ENCODE measurements around the gene ADK. TPM values are rescaled to one million over a fixed set of nuclear protein-coding genes. Genes with fewer than 3 reads are reported as not detected.

Gene ADK
- total RNA-seq, 2 experiments from 2014 or later, result 56.5 to 57.4 TPM

DNA sequence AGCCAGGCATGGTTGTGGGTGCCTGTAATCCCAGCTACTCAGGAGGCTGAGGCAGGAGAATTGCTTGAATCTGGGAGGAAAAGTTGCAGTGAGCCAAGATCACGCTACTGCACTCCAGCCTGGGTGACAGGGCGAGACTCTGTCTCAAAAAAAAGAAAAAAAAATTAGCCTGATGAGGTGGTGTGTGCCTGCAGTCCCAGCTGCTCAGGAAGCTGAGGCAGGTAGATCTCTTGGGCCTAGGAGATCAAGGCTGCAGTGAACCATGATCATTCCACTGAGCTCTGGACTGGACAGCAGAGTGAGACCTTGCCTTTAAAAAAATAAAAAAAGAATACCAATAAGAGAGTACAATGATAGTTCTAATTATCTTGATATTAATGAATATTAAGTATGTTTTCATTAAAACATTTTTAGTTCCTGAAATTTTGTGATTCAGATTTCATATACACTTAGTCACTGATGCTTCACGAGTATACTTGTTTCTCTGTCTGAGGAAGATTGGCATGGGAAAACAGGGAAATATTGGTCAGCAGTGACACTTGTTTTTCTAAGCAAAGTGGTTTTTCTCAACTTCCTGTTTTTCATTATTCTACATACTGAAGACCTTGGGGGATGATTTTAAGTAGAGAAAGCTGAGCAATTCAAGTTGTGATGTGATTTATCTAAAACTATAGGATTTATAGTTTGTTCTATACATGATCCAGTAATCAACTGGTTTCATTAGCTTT lies 76.8 kb downstream of the ADK start:
- Mint-ChIP-seq H3K9me3 (no peaks in the 10 kb centered on the region), H3K4me1 (peaks cover 22% of the 10 kb centered on the region), H3K4me3 (peak overlapping the region; percentile 52), H3K36me3 (peaks cover 10% of the 10 kb centered on the region), H3K27me3 (no peaks in the 10 kb centered on the region), H3K27ac (peak overlapping the region; percentile 84)
- DNase-seq, result no peak

DNA sequence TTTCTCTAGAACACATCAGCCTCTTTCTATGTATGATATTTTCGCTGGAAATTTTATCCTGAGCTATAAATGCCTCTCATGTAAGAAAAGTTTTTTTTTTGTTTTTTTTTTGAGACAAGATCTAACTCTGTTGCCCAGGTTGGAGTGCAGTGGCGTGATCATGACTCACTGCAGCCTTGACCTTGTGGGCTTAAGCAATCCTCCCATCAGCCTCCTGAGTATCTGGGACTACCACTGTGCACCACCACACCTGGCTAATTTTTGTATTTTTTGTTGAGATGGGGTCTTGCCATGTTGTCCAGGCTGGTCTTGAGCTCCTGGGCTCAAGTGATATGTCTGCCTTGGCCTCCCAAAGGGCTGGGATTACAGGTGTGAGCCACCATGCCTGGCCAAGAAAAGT lies 80.4 kb downstream of the ADK start:
- Mint-ChIP-seq H3K27me3 (no peaks in the 10 kb centered on the region), H3K27ac (no peak overlapping the region), H3K4me1 (peaks cover 9% of the 10 kb centered on the region)

DNA sequence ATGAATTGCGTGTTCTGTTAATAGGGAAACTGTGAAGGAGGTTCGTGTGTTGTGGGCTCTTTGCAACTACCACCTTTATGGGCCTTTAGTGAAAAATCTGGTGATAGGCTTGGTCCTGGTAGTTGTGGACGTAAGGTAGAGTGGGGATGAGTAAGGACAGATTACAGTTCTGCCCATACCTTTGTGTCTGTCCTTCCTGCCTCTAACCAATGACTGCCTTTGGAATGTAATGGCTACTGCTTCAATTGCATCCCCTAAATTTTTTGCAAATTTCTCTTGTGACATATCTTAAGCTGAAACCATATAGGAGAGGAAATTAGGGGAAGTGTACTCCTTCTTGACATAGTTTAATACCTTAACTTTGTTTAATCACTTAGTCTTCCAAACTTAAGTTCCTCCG lies 82.3 kb downstream of the ADK start:
- no peak overlapping the region for H3K27ac Mint-ChIP-seq
- no peaks in the 10 kb centered on the region for H3K9me3 Mint-ChIP-seq
- no peaks in the 10 kb centered on the region for H3K36me3 Mint-ChIP-seq
- H3K4me3 Mint-ChIP-seq, result no peak overlapping the region
- H3K27me3 Mint-ChIP-seq, result no peaks in the 10 kb centered on the region
- peaks cover 2% of the 10 kb centered on the region for H3K4me1 Mint-ChIP-seq
- DNase-seq, result no peak

More for the DNA sequence above, 80.4 kb downstream of the ADK start:
- Mint-ChIP-seq H3K36me3 (peaks cover 2% of the 10 kb centered on the region), H3K9me3 (no peaks in the 10 kb centered on the region), H3K4me3 (no peak overlapping the region)
- no peak for DNase-seq

DNA sequence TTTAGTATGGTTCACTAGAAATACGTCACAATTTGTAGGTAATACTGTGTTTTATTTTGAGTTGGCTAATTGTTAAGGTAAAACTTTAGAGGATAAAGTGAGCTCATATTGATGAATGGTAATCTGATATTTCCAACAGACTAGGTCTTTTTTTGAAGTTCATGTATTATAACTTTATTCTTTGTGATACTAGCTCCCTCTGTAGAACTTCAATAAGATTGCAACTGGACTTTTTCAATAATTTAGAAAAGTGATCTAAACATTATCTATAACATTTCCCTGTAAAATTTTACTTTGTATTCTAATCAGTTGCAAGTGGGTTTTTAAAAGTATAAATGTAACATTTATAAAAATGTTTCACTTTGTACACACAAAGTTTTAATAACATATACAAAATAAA lies 83.5 kb downstream of the ADK start:
- Mint-ChIP-seq H3K9me3 (no peaks in the 10 kb centered on the region), H3K4me3 (no peak overlapping the region), H3K4me1 (peaks cover 2% of the 10 kb centered on the region), H3K27ac (no peak overlapping the region), H3K27me3 (no peaks in the 10 kb centered on the region), H3K36me3 (no peaks in the 10 kb centered on the region)
- DNase-seq, result no peak

DNA sequence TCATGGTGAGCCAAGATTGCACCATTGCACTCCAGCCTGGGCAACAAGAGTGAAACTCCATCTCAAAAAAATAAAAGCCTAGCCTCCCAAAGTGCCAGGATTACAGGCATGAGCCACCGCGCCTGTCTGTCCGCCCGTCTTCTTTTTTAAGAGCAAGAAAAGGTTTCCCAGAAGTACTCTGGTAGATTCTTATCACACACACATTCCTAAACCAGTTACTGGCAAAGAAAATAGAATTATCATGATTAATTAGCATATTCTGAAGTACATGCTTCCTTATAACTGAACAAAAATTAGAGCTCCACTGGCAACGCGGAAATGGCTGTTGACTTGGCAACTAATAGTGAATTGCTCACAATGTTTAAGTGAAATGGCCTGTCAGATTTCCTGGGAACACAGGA lies 87.0 kb downstream of the ADK start:
- H3K4me1 Mint-ChIP-seq, result peaks cover 5% of the 10 kb centered on the region
- no peaks in the 10 kb centered on the region for H3K27me3 Mint-ChIP-seq
- no peak for DNase-seq
- no peaks in the 10 kb centered on the region for H3K9me3 Mint-ChIP-seq
- H3K27ac Mint-ChIP-seq, result no peak overlapping the region
- no peak overlapping the region for H3K4me3 Mint-ChIP-seq
- H3K36me3 Mint-ChIP-seq, result no peaks in the 10 kb centered on the region

DNA sequence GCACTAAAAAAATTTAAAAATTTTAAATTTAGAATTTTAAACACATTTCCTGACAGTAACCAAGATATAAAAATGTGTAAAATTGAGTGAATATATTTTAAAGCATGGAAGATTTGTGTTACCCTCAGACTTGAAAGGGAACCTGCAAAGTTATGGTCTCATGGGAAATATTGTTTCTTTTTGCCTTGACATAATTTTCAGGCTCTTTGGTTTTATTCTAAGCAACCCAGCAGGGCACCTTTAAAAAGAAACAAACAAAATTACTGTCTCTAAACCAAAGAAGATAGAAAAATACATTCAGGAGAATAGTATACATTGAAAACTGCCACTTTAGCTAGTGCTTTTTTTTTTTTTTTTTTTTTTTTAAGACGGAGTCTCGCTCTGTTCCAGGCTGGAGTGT lies 87.5 kb downstream of the ADK start:
- H3K27ac Mint-ChIP-seq, result no peak overlapping the region
- no peak overlapping the region for H3K4me3 Mint-ChIP-seq
- no peaks in the 10 kb centered on the region for H3K9me3 Mint-ChIP-seq
- no peaks in the 10 kb centered on the region for H3K36me3 Mint-ChIP-seq
- H3K27me3 Mint-ChIP-seq, result no peaks in the 10 kb centered on the region
- no peak for DNase-seq
- H3K4me1 Mint-ChIP-seq, result peaks cover 5% of the 10 kb centered on the region

DNA sequence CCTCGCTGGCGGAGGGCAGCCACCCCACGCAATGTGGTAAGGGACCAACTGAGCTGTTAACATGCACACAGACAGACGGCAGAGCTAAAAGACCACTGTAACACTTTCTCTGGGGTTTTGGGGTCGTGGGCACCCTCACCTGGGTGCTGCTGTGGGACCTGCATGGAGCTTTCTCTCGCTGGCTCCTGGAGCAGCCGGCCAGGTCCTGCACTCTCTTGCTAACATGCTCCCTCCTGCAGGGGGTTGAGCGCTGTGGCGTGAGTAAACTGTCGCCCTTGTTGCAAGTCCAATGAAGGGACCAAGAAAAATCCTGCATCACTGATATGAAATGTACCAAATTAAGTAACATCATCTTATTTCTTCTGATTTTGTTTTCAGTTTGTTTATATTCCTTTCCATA lies 92.0 kb downstream of the ADK start:
- no peaks in the 10 kb centered on the region for H3K27me3 Mint-ChIP-seq
- H3K4me1 Mint-ChIP-seq, result peaks cover 3% of the 10 kb centered on the region
- H3K4me3 Mint-ChIP-seq, result no peak overlapping the region
- H3K36me3 Mint-ChIP-seq, result no peaks in the 10 kb centered on the region
- H3K9me3 Mint-ChIP-seq, result no peaks in the 10 kb centered on the region
- H3K27ac Mint-ChIP-seq, result no peak overlapping the region
- DNase-seq, result no peak

DNA sequence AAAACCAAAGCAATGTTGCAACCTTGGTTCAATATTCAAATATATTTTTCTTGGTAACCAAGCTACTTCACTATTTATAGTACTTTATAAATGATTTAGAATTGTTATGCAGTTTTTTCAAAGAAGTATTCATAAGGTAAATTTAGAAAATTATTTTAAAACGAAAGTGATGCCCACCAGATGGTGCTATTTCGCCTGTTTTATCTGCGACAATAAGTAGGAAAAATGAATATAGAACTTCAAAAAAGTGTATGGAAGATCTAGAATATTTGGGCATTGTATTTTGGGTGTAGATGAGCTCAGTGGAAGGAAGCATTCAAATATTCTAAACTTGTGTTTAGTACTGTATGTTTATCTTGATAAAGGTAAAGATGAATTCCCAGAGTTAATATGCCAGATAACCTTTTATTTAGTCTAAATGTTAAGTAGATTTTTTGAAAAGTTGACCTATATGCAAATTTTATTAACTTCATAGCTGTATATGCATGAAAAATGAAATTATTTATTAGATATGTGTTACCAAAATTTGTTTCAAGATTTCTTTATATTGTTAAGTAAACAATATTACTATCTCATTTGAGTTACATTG lies 93.2 kb downstream of the ADK start:
- Mint-ChIP-seq H3K4me1 (peaks cover 3% of the 10 kb centered on the region), H3K36me3 (no peaks in the 10 kb centered on the region), H3K27ac (no peak overlapping the region), H3K27me3 (no peaks in the 10 kb centered on the region), H3K4me3 (no peak overlapping the region), H3K9me3 (no peaks in the 10 kb centered on the region)
- no peak for DNase-seq

DNA sequence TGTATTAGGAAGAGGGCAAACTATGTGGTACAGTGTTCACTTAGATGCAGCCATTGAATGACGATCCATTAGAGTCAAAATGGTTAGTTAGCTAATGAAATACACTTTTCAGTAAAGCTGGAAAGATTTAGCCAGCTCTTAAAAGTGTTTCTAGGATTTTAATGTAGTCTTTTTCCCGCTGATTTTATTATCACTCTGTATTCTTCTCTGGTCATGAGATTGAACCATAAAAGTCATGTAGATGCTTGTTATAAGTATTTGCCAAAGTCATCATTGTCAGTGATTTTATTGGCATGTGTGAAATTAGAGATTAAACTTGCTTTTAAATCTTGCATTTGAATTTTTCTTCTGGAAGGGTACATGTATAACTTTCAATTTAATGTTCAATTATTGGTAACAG lies 93.8 kb downstream of the ADK start:
- H3K9me3 Mint-ChIP-seq, result no peaks in the 10 kb centered on the region
- no peaks in the 10 kb centered on the region for H3K27me3 Mint-ChIP-seq
- no peaks in the 10 kb centered on the region for H3K36me3 Mint-ChIP-seq
- DNase-seq, result no peak
- no peak overlapping the region for H3K27ac Mint-ChIP-seq
- H3K4me1 Mint-ChIP-seq, result peaks cover 3% of the 10 kb centered on the region
- H3K4me3 Mint-ChIP-seq, result no peak overlapping the region

DNA sequence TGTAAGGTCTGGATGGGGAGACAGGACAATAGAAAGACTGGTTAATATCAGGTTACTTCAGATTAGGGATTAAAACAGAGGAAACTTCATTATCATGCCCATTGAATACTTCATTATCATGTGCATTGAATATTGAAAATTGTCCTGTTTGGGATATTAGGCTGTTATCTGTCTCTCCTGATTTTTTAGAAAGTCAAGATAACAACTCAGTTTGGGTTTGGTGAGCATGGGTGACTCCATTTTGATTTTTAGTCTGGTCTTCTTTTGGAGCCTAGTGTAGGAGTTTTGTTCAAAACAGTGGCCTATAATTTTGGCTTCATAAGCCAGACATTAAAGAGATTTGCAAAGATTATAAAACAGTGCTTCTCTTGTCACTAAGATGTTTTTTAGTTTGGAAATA lies 95.5 kb downstream of the ADK start:
- no peaks in the 10 kb centered on the region for H3K27me3 Mint-ChIP-seq
- no peaks in the 10 kb centered on the region for H3K9me3 Mint-ChIP-seq
- H3K4me3 Mint-ChIP-seq, result no peak overlapping the region
- no peak overlapping the region for H3K27ac Mint-ChIP-seq
- no peak for DNase-seq
- H3K4me1 Mint-ChIP-seq, result no peaks in the 10 kb centered on the region
- peaks cover 2% of the 10 kb centered on the region for H3K36me3 Mint-ChIP-seq

DNA sequence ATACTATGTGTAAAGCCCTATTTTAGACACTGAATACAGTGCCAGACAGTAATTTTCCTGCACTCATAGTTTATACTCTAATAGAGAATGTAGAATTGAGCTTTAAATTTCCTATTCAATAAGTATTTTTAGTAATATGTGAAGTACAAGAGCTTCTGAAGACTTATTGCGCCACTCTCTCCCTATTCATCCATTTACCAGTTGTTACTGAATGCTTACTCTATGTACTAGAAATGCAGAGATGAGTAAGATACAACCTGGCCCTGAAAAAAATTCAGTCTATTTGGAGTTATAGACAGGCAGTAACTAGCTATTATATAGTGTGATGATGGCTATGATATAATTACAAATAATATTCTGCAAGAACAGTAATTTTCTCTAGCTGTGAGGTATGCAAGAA lies 98.8 kb downstream of the ADK start:
- Mint-ChIP-seq H3K36me3 (peaks cover 2% of the 10 kb centered on the region), H3K4me3 (no peak overlapping the region), H3K9me3 (no peaks in the 10 kb centered on the region), H3K4me1 (no peaks in the 10 kb centered on the region), H3K27ac (no peak overlapping the region), H3K27me3 (no peaks in the 10 kb centered on the region)
- no peak for DNase-seq

DNA sequence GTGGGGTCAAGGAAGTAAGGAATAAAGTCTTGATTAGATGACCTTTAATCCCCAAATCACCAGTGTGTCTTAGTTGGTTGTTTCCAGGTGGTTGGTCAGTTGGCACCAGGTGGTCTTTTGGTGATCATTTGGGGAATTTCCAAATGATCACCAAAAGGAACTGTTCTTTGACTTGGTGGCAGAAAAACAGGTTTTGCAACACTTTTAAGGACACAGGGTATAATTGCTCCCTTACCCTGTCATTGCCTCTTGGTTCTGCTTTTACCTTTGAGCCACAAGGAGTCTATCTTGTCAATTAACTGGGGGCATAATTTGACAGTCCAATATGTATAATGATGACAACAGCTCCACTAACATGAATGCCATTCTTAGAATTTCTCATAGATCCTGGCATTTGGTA lies 104.2 kb downstream of the ADK start:
- no peaks in the 10 kb centered on the region for H3K9me3 Mint-ChIP-seq
- no peak overlapping the region for H3K4me3 Mint-ChIP-seq
- H3K4me1 Mint-ChIP-seq, result peaks cover 4% of the 10 kb centered on the region
- H3K27me3 Mint-ChIP-seq, result no peaks in the 10 kb centered on the region
- DNase-seq, result no peak
- peaks cover 8% of the 10 kb centered on the region for H3K36me3 Mint-ChIP-seq
- no peak overlapping the region for H3K27ac Mint-ChIP-seq

DNA sequence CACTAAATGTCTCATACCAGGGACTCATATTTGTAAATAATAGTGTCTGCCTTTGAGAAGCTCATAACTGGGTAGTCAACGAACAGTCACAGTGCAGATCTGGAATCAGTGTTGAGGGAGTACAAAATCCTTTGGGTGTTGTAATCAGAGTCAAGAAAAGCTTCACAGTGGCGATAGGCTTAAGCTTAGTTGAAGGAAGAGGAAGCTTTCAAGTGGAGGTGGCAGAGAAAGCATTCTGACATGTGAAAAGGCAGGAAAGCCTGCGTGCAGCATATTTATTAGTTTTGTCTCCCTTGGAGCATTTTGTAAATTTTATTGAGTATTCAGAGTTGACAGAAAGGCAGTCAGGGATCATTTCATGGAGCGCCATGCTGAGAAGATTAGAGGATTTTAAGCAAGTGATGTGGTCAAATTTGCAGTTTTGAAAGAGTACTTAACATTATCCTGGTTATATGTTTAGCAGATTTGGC lies 104.9 kb downstream of the ADK start:
- Mint-ChIP-seq H3K9me3 (no peaks in the 10 kb centered on the region), H3K36me3 (peaks cover 6% of the 10 kb centered on the region), H3K27me3 (no peaks in the 10 kb centered on the region), H3K4me3 (no peak overlapping the region), H3K4me1 (peaks cover 4% of the 10 kb centered on the region), H3K27ac (no peak overlapping the region)
- DNase-seq, result no peak

DNA sequence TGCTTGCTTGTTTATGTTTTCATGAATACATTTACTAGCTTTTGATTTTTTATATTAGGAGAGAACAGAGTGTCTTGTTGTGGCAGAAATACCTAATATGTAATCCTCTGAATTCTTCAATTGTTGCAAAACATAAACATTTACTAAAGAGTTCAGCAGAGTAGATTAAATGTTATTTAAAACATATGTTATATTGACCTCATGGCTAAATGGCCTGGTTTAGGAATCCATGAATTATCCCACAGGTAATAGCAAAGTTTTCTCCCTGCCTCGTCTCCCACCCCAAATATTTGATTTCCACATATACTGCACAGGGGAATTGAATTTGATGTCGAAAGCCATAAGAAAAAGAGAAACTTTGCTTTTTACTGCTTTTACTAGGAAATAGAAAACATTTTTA lies 111.8 kb downstream of the ADK start:
- H3K27me3 Mint-ChIP-seq, result no peaks in the 10 kb centered on the region
- H3K27ac Mint-ChIP-seq, result no peak overlapping the region
- H3K4me3 Mint-ChIP-seq, result no peak overlapping the region
- DNase-seq, result no peak
- no peaks in the 10 kb centered on the region for H3K9me3 Mint-ChIP-seq
- peaks cover 18% of the 10 kb centered on the region for H3K4me1 Mint-ChIP-seq
- H3K36me3 Mint-ChIP-seq, result peaks cover 9% of the 10 kb centered on the region

DNA sequence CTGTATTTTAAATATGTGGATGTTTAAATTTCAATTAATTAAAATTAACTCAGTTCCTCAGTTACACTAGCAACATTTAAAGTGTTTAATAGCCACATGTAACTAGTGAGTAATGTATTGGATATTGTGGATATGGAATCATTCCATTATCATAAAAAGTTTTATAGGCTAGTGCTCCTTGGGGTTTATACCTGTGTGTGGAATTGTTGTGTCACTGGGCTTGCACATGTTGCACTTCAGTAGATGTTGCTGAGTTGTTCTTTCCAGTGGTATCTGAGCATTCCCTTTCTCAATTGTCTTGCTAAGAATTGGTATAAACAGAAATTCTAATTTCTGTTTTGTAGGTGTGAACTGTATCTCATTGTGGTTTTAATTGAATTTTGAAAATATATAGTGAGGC lies 113.0 kb downstream of the ADK start:
- H3K9me3 Mint-ChIP-seq, result no peaks in the 10 kb centered on the region
- peaks cover 9% of the 10 kb centered on the region for H3K36me3 Mint-ChIP-seq
- DNase-seq, result no peak
- H3K4me1 Mint-ChIP-seq, result peaks cover 18% of the 10 kb centered on the region
- no peak overlapping the region for H3K27ac Mint-ChIP-seq
- no peaks in the 10 kb centered on the region for H3K27me3 Mint-ChIP-seq
- H3K4me3 Mint-ChIP-seq, result no peak overlapping the region

DNA sequence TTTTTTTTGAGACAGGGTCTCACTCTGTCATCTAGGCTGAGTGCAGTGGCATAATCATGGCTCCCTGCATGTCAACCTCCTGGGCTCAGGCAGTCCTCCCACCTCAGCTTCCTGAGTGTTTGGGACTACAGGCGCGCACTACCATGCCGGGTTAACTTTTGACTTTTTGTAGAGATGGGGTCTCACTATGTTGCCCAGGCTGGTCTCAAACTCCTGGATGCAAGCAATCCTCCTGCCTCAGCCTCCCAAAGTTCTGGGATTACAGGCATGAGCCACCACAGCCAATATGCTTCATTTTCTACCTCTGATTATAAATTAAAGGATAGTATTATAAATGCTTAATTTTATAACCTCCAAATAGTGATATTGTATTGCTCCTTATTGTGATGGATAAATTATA lies 121.3 kb downstream of the ADK start:
- no peaks in the 10 kb centered on the region for H3K36me3 Mint-ChIP-seq
- H3K27me3 Mint-ChIP-seq, result no peaks in the 10 kb centered on the region
- no peak overlapping the region for H3K27ac Mint-ChIP-seq
- no peak overlapping the region for H3K4me3 Mint-ChIP-seq
- no peaks in the 10 kb centered on the region for H3K4me1 Mint-ChIP-seq
- no peak for DNase-seq
- no peaks in the 10 kb centered on the region for H3K9me3 Mint-ChIP-seq
